Esophagus mucosa (tissue), 1 donor: Measurements from ENCODE around the gene CLNK. TPM values are rescaled to one million over a fixed set of nuclear protein-coding genes. Genes with fewer than 3 reads are reported as not detected.
"Not testable (repeated sequence)": the region's sequence is repeated elsewhere in the genome, so short reads cannot be mapped to it uniquely, and the experiment has no call there.

Experiments used
- ATAC-seq: fragments of 200-7000 bp; cut with Tn5 transposase; one replicate; pipeline ENCODE4 v1.9.1; 2020
- total RNA-seq: library from RNA; stranded (reverse); gene quantifications from one replicate; pipeline ENCODE4 v1.2.4, GENCODE V29; 2023
- donor health status: DM: yes; HTN: yes; CAD: no.

CLNK gene
- total RNA-seq, 1 donor from 2014 or later: 0.08 TPM

DNA sequence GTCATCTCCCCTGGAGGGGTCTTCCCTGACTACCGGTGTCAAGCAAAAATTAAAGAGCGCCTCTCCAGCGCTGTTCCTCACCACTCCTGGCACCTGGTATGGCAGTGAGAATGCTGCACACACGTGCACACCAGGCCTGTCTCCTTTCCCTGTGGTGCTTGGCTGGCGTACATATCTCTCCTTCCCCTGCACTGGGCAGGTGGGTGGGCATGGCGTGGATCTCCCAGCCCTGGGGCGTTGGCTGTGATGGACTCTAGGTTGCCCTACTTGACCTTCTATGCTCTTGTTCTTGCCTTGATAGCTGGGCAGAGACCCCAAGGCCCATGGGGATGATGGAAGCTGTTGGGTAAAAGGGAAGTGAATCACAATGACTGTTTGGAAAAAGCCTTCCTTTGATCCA is 109.2 kb downstream of the CLNK start:
- no peak for ATAC-seq

DNA sequence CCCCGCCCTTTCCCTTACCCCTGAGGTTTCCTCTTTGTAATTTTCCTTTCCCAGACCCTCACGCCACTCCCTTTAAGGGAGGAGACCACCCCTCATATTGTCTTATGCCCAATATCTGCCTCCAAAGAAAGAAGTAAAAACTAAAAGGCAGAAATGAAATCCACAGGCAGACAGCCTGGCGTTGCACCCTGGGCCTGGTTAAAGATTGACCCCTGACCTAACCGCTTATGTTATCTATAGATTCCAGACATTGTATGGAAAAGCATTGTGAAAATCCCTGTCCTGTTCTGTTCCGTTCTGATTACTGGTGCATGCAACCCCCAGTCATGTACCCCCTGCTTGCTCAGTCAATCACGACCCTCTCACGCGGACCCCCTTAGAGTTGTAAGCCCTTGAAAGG is 110.0 kb downstream of the CLNK start:
- ATAC-seq: not testable (repeated sequence)

DNA sequence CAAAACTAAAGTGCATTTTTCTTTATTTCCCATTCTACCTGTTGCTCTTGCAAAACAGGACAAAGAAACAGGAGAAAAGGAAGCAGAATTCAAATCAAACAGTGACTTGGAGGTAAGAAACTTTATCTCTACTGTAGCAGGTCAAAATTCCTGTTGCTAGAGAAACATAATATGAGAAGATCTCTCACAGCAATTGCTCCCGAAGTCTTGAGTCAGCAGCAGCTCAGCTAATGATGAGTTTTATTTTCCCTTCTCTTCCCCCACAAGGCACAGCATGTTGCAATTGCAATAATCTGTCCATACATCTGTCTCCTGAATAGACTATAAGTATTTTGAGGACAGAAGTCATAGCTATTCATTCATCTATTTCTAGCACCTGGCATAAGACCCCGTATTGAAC is 112.7 kb downstream of the CLNK start:
- no peak for ATAC-seq

DNA sequence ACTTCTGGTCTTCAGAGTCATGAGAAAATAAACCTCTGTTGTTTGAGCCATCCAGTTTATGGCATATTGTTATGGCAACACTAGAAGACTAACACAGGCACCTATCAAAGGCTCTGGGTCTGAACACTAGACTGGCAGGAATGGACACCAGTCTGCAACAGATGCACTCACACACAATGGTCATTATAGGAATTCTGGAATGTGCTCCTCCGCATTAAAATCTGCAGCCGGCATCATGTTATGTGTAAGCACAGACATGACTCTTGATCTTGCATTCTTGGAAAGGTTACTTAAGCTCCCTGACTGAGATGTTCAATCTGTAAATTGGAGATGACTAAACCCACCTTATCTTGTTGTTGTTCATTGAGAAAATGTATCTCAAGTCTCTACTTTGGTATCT is 115.1 kb downstream of the CLNK start:
- ATAC-seq: no peak

DNA sequence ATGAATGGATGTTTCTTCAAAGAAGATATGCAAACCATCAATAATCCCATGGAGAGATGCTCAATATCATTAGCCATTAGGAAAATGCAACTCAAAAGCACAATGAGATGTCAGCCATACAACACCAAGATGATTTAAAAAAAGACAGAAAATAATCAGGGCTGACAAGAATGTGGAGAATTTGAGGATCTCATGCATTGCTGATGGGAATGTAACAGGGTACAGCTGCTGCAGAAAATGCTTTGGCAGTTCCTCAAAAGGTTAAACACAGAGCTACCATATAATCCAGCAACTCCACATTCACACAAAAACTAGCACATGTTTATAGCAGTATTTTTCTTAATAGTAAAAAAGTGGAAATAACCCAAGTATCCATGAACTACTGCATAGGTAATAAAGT is 116.8 kb downstream of the CLNK start:
- no peak for ATAC-seq

DNA sequence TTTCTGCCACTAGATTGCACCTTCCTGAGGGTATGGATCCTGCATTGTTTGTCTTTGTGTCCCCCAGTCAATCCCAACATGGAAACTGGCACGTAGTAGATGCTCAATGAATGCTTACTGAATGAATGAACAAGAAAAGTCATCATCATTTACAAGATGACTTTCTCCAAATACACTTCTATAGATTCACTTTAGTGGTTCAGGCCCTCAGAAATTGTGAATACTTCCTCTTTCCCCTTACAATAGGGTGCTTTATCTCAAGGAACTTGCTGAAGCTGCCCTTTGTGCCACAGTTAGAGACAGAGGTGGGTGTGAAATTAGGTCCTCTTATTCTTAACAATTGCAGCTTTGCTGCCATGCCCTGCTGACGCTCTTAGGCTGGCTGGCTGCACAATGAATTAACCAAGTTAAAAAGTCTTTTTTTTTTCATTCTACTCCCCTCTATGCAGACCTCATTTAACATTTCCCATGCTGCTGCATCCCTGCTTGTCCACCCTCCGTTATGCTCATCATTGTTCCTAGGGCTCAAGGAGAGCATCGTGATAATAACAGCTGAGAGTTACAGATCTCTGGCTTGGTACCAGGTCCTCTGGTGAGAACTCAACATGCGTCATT is 119.3 kb downstream of the CLNK start:
- ATAC-seq: no peak

DNA sequence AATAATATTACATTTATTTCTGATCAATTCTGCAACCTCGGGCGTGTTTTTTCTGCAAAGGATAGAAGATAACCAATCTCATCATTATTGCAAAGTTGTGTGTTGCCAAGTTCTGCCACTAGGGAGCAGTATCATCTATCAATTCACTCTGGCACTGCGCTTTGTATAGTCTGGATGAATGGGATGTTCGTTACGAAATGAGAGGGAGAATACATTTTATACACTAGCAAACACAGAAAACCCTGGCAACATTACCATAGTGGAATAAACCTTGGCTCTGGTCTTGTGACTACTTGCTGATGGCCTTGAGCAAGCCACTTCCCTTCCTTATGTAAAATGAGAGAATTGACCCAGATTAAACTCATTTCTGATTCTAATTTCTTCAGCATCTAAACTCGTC is 129.9 kb downstream of the CLNK start:
- ATAC-seq: peak; percentile 79

DNA sequence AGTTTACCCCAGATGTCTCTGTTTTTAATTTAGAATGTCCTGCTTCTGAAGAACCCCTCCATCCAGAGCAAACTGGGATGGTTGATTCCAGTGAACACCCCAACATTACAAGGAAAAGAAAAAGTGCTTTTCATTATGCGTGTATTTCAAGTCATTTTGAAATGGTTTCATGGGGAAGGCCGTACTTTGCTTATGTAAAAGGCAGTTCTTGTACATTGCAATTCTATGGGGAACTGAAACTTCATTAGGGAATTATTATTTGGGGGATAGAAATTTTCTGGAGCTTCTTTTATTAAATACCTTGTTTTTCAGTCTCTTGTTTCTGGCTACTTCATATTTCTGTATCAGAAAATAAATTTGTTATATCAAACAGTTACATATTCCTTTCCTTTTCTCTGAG is 130.4 kb downstream of the CLNK start:
- ATAC-seq: no peak

DNA sequence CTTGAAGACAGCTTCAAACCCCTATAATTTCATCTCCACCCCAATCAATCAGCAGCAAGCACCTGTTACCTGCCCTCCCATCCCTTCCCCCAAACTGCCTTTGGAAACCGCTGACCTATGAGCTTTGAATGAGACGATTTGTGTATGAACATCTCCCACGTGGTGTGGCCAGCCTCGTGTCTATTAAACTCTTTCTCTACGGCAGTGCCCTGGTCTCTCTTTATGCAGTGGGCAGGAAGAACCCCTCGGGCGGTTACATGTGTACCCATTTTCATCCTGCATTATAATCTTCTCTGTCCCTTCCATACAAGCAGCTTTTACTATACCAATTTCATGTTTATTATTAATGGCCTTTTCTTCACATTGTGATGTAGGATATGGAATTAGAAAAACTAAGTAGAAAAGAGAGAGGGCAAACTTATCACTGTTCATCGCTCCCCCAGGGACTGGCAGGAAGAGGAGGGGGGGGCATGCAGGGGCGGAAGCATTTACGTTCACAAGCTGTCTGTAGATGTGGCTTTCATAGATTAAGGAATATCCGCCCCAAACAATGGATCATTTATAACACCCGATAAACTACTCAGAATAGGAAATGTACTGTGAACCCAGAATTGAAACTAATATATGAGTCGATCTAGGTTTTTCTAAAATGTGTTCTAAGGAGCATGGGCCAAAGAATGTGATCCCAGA is 131.8 kb downstream of the CLNK start:
- no peak for ATAC-seq

DNA sequence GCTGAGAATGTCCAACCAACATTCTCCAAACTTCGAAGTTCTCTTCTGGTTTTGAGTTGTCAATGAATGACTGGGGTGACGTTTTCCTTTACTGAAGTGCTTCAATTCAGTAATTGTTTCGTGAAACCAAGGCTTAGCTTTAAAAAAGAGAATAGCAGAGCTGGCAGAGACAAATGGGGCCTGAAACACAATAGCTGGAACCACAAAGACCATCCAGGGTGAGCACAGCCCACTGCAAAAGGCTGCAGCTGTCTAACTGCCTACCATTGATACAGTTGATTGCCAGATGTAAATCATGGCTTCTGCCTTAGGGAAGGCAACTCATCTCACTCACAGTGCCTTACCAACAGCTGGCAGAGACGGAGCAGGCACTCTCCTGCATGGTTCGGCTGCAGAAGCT is 148.7 kb downstream of the CLNK start:
- ATAC-seq: no peak

DNA sequence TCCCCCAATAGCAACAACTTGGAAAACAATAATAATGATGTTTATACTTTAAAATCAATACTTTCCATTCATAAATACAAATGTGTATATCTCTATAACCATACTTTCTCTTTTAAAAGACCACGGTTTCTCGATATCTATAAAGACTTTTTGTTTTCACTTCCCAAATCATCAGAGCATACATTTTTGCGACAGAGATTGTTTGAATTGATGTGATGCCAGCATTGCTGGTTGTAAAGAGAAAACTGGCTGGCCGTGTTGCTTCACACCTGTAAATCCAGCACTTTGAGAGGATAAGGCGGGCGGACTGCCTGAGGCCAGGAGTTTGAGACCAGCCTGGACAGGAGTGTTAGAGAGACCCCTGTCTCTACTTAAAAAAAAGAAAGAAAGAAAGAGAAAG is 149.7 kb downstream of the CLNK start:
- no peak for ATAC-seq

DNA sequence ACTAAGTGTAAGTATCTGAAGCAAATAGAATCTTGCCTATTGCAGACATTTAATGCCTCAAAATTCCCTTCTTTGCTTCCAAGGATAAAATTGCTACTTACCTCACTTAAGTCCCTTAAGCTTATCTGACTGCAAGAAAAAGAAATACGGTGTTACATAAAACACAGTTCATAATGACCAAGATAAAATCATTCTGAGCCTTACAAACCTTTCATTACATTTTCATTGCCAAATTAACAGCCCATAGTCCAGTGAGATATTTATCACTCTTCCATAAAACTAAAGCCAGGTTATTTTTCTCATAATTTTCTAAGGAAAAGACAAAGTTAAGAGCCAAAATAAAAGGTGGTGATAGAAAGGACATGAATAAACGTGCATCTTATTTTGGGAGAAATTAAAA is 152.4 kb downstream of the CLNK start:
- ATAC-seq: no peak

DNA sequence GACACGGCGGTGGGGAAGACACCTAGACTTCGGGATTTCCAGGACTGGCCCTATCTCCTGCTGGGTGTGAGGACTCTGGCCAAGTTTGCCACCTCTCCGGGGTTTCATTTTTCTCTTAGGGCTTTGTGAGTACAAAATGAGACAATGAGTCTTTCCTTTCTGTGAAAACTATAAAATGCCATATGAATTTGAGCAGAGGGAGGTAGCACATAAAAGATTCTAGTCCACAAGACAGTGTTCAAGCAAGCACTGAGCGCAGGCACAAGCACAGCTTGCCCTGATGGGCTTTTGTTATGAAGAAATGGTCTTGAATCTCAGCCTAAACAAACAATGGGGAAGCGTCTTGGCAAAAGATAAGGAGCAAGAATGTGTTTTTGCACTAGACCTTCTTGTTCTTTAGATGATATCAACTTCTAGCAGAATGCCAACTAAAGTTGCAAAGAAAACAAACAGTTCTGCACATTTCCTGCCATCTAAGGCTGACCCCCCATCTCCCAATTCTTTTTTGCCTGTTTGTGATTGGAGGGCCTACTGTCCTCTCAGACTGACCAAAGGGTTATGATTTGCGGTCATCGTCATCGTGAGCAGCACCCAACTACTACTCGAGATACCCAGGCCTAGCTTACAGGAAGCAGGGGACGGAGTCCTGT is 154.3 kb downstream of the CLNK start:
- ATAC-seq: peak; percentile 28

DNA sequence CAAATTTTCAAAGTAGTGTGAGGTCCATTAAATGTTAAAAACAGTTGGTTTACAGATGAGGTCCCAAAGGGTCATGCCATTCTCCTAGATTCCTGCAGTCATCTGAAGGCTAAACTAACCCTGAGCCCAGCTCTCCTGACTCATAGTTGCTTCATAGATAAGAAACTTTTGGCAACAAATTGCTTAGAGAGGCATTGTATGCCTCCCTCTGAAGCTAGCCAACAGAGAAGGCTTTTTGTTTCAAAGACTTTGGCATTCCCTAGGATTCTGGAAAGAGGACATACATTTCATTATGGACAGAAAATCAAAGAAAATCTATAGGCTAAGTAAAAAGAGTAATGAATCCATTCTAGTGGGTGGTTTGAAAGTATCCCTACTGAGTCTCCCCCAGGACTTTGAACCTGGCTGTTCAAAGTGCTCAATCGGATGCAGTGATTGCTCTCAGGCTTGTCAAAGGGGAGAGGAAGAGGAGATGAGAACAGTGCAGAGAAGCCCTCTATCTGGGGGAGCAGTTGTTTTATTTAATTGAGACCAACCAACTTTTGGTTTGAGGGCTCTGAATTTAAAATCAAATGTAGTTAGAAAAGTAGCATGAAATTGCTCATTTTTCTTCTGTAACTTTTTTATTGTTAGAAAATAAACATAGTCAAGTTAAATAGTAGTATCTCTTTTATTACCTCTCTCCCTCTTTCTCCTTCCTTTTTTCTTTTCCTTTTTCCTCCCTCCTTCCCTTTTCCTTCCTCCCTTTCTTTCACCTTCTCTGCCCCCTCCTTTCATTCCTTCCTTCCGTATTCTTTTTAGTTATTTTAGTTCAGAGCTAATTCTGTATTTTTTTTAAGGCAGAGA is 155.1 kb downstream of the CLNK start:
- no peak for ATAC-seq

DNA sequence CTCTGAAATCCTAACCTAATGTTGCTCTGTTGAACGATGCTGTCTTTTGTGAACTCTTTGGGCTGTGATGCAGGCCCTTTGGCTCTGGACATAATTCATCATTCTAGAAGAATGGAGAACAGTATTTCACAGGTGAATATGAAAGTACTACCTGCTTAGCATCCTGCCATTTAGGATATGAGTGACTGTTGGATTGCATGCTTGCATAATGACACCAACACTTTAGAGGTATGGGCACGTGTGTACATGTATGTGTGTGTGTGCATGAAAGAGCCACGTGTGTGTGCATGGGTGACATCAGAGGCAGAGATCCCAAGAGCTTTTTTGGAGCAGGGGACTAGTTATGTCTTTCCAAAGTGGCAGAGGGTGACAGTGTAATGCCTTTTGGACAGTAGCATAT is 157.1 kb downstream of the CLNK start:
- ATAC-seq: no peak

DNA sequence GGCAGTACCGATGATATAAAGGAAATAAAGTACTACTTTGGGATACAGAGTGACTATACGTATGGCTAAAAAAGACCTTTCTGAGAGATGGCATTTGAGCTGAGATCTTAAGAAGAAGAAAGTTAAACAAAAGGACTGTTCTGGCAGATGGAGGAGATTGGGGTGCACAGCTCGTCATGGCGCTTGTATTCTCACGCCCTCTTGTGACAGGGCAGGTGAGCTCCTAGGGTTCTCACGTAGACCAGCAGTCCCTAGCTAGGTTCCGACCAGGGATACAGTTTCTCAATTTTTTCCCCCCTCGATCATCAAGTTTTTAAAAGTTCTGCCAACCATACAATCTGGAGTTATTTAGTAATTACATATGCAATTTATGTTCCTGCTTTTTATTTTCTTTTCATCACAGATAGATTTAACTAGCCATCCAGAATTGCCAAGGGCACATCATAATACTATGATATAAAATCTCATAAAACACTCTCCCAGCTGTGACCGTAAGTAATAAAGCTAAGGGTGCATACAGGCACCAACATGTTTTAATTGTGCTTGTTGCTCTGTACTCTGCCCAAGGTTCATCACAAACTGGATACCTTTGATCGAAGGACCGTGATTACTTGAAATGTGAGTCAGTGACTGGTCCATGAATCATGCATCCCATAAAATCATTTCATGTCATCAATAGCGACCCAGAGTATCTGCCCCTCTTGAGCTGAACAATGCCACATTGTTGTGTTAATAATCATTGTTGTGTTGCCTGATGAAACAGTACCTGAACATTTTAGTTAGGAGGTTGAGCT is 157.9 kb downstream of the CLNK start:
- ATAC-seq: peak; percentile 74

DNA sequence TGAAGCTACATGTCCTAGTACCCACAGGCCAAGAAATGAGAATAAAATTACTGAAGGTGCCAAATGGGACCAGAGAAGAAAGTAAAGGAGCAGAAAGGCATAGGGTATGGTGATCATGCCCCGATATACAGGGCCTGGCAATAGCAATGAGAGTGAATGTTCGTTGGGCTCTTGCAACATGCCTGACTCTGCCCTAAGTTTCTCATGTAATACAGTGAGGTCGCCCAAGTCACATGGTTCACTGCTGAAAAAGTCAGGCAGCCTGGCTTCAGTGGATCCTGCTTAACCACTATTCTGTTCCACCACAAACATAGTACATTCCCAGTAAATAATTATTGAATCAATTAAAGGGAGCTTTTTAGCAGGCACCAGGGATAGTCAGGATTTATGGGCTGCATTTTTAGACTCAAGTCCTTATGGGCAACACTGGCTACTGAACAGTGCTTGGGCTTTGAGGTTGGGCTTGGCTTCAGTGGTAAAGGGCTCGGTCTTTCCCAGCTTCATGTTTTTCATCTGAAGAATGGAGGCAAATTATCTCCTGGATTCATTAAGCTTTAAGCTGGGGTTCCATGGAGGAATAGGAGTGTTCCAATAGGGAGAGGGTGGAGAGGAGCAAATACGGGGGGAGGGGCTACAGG is 160.3 kb downstream of the CLNK start:
- ATAC-seq: peak; percentile 83

DNA sequence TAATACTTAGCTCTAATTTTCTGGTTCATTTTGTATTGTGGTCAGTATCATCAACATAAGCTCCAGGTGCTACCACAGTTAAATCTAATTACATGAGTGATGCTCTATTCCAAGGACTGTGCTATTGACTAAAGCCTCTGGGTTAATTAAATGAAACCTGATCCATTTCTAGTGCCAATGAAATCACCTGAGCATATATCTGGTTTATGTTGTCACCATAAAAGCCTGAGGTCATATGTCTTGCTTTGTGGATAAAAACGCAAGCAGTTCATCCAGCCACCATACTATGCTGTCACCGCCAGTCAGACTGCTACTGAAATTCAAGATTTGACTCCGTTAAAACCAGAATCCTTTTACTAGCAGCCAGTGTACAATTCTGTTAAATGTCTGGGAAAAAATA is 163.1 kb downstream of the CLNK start:
- ATAC-seq: no peak

DNA sequence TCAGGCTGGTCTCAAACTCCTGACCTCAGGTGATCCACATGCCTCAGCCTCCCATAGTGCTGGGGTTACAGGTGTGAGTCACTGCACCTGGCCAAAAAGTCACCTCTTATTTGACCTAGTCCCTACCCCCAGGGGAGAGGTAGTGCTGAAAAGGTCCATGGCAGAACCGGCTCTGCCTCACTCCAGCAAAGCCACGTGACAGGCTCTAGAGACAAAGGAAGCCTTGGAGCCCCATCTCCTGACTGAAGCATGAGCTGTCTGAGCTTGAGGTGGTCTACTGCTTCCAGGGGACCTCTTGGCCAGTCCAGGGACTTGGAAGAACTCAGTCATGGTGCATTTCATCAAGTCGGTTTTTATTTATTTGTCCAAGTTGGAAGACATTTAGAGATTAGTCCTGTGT is 174.8 kb downstream of the CLNK start:
- no peak for ATAC-seq

DNA sequence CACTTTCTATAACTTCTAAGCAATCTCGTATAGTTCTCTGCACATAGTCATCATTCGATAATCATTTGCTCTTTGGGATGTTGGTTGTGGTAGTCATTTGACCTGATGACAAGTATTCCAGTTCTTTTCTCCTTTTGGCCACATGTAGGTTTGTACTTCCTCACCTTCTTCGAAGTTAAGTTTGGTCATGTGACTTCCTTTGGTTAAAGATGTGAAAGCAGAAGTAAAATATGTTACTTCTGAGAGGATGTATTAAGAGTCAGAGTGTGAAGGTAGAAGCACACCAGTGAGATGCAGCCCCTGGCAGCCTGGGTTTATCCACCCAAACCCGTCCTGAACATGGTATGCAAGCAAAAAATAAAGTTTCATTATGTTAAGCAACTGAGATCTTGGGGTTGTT is 178.5 kb downstream of the CLNK start:
- ATAC-seq: no peak

DNA sequence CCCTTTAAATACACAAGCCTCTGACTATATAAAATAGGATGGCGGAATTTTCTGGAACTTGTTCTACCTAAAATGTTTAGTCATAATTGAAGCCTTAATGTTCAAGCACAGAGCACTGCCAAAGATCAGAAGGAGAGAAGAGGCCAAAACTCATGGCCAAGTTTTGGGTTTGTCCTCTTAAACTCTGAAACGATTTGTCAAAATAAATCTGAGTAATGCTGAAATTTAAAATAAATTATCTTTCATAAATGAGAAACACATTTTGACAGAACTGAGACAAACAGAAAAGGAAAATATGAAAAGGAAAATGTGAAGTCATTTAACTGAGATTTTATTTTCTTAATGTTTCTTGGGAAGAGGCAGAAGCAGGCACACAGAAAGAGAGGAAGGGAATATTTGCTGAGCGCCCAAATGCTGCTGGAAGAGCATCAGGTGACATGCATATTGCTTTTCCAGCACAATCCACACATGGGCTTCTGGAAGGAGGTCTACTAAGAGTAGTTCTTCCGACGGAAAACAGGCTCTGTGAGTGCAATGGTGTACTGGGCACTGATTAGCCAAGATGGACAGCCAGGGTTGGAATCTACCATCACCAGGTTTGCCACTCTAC is 179.9 kb downstream of the CLNK start:
- ATAC-seq: no peak

DNA sequence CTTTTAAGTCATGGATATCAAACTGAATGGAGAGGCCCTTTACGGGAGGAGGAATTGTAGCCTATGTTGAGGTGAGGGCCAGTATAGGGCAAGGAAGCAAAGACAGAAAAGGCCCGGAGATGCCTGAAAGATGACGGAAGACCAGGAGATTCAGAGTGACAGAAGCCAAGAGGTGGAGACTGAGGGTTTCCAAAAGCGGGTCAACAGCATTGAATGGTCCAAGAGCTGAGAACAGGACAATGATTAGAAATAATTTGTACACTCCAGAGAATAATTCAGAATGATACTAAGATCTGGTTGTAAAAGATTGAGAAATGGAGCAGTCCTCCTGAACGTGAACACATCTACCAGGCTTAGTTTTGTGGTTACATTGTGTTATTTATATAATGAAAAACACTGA is 181.9 kb downstream of the CLNK start:
- no peak for ATAC-seq
